GM10266 (cell line): ENCODE measurements around the gene ZCCHC7.

Source experiments
- DNase-seq: peaks from one replicate; pipeline ENCODE4 v3.0.0; 2012; ENCODE audit errors: extremely low spot score
- CTCF ChIP-seq: IDR thresholded peaks from 2 replicates; pipeline ENCODE4 v1.5.1; 2012; ENCODE audit warnings: mild to moderate bottlenecking, low read depth; ENCODE audit not compliant: control insufficient read depth, insufficient read depth; ENCODE audit errors: missing control alignments

The ZCCHC7 gene

GRCh38 chr9:37398464-37399025, 278.2 kb downstream of the ZCCHC7 start:
- DNase-seq = no peak

GRCh38 chr9:37399336-37399735, 279.0 kb downstream of the ZCCHC7 start:
- no peak for DNase-seq
- TF ChIP-seq CTCF = no peak

More at GRCh38 chr9:37398464-37399025, 278.2 kb downstream of the ZCCHC7 start:
- TF ChIP-seq CTCF = no peak

GRCh38 chr9:37404590-37404989, 284.2 kb downstream of the ZCCHC7 start:
- no peak for DNase-seq
- no peak for TF ChIP-seq CTCF

GRCh38 chr9:37405350-37405749, 285.0 kb downstream of the ZCCHC7 start:
- DNase-seq = no peak
- no peak for TF ChIP-seq CTCF

GRCh38 chr9:37405764-37406380, 285.5 kb downstream of the ZCCHC7 start:
- TF ChIP-seq CTCF = no peak
- no peak for DNase-seq

- TF ChIP-seq CTCF = no peak
Measured at GRCh38 chr9:37406603-37407401, 286.4 kb downstream of the ZCCHC7 start.

GRCh38 chr9:37407468-37407867, 287.1 kb downstream of the ZCCHC7 start:
- peak; percentile 29 for TF ChIP-seq CTCF
- no peak for DNase-seq

More at GRCh38 chr9:37406603-37407401, 286.4 kb downstream of the ZCCHC7 start:
- no peak for DNase-seq
